GM19023 (cell line): ENCODE data around the gene NYNRIN.
"Not testable (repeated sequence)": the region's sequence is repeated elsewhere in the genome, so short reads cannot be mapped to it uniquely, and the experiment has no call there.

Experiments used
- ATAC-seq: cut with Tn5 transposase; IDR thresholded peaks from one replicate; pipeline ENCODE4 v1.9.1; 2021; ENCODE audit warnings: mild to moderate bottlenecking, moderate library complexity; ENCODE audit not compliant: unreplicated experiment

The NYNRIN gene

DNA sequence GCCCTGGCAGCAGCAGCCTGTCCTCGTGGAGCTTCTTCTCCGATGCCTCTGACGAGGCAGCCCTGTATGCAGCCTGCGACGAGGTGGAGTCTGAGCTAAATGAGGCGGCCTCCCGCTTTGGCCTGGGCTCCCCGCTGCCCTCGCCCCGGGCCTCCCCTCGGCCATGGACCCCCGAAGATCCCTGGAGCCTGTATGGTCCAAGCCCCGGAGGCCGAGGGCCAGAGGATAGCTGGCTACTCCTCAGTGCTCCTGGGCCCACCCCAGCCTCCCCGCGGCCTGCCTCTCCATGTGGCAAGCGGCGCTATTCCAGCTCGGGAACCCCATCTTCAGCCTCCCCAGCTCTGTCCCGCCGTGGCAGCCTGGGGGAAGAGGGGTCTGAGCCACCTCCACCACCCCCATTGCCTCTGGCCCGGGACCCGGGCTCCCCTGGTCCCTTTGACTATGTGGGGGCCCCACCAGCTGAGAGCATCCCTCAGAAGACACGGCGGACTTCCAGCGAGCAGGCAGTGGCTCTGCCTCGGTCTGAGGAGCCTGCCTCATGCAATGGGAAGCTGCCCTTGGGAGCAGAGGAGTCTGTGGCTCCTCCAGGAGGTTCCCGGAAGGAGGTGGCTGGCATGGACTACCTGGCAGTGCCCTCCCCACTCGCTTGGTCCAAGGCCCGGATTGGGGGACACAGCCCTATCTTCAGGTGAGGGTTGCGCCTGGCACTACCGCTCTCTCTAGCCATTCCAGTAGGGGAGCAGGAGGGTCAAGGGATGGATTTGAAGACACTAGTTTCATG, 28.7 kb upstream of the NYNRIN start:
- ATAC-seq: no peak

DNA sequence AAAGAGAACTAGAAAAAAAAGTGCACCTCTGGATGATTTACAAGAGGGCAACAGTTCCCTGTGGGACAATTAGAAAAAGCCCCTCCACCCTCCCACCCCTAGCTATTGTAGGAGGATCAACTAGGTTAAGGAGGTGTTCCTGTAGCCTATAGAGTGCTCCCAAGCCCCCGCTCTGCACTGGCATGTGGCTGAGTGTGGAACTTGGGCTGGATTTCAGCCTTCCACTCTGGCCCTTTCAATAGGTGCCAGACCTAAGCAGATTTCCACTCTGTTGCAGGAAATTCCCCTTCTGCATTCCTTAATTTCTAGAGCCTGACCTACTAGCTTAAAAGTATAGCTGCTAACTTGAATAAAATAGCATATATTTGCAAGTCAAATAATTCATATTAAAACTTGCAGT, 28.1 kb upstream of the NYNRIN start:
- no peak for ATAC-seq

DNA sequence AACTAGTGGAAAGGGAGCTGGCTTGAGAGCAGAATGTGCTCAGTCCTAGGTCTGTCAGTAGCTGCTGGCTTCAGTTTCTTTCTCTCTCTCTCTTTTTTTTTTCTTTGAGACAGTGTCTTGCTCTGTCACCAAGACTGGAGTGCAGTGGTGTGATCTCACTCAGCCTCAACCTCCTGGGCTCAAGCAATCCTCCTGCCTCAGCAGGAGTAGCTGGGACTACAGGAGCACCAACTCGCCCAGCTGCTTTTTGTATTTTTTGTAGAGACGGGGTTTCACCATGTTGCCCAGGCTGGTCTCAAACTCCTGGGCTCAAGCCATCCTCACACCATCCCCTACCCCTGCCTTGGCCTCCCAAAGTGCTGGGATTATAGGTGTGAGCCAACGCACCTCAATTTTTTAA, 27.2 kb upstream of the NYNRIN start:
- ATAC-seq: not testable (repeated sequence)

DNA sequence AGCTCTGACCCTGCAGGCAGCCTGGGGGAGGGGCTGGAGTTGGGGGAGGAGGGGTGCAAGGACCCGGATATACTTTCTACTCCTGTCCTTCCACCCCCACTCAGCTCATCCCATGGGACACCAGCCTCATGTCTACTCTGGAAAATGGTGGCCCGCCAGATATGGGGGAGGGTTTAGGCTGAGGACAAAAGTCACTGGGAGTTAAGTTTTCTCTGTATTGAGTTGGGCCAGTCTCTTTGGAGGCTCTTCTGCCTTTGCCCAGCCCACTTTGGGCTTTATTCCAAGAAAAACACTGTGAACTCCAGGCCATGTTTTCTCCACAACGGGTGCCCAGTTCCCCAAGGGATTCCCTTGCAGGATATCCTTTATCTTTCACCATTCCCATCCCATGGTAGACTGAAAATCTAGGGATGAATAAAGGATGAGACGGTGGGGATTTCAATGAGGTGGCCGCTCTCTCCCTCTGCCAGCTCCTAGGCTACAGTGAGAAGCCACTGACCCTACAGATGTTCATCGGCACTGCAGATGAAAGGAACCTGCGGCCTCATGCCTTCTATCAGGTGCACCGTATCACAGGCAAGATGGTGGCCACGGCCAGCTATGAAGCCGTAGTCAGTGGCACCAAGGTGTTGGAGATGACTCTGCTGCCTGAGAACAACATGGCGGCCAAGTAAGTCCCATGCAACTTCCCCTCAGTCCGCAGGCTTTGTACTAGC, 25.9 kb upstream of the NYNRIN start:
- ATAC-seq: no peak

DNA sequence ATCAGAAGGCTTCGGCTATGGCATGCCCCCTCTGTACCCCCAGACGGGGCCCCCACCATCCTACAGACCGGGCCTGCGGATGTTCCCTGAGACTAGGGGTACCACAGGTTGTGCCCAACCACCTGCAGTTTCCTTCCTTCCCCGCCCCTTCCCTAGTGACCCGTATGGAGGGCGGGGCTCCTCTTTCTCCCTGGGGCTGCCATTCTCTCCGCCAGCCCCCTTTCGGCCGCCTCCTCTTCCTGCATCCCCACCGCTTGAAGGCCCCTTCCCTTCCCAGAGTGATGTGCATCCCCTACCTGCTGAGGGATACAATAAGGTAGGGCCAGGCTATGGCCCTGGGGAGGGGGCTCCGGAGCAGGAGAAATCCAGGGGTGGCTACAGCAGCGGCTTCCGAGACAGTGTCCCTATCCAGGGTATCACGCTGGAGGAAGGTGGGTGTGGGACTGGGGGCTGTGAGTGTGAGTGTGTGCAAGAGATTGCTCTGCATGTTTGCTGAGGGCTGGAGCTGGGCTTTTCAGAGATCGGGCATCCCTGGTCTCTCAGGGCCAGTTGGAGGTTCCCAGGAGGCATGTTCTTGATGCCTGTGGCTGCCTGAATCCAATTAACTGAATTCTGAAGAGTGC, 22.2 kb upstream of the NYNRIN start:
- ATAC-seq: no peak

DNA sequence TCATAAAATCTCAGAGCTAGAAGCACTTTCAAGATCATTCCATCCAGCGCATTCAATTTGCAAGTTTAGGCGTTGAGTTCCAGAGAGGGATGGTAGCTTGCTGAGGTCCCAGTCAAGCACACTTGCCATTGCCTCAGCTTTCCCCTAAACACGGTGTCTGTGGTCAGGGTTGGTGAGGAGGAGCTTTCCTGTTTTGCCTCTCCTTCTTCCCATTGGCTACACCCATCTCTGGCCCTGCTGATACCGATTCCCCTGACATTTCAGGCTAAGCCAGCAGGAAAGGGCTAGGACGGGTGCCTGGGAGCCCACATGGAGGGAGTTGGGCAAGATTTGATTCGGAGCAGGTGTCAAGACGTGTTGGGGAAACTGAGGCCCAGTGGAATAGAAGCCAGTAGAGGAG, 21.7 kb upstream of the NYNRIN start:
- no peak for ATAC-seq

DNA sequence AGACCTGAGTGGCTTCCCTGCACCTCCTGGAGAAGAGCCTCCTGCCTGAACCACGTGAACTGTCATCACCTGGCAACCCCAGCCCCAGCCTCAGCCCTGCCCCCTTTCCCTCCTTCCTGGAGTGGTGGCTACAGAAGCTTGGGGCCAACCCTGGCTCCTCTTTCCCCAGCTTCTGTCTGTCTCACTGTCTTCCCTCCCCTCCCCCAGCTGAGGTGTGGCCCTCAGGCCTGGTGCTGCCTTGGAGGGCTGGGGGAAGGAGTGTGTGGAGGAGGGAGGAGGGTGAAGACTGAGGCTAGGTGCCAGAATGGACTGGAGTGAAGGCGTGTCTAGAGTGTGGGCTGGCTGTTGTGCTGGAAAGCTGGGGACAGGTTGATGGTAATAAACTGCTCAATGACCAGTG, 21.1 kb upstream of the NYNRIN start:
- ATAC-seq: no peak

DNA sequence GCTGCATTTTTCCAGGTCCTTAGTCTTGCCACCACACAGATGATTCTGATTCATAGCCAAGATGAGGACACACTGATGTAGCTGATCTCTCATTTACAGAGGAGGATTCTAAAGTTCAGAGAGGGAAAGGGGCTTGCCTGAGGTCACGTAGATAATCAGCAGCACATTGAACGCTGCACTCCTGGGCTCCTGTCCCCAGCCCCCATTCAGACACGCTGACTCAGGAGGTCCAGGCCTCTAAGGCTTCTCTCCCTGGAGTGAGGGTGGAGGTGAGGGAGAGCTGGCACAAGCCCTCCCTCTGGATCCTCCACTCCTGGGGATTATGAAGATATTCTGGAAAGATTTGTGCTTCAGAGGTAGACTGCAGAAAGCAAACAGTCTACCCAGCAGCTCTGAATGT, 20.5 kb upstream of the NYNRIN start:
- no peak for ATAC-seq

DNA sequence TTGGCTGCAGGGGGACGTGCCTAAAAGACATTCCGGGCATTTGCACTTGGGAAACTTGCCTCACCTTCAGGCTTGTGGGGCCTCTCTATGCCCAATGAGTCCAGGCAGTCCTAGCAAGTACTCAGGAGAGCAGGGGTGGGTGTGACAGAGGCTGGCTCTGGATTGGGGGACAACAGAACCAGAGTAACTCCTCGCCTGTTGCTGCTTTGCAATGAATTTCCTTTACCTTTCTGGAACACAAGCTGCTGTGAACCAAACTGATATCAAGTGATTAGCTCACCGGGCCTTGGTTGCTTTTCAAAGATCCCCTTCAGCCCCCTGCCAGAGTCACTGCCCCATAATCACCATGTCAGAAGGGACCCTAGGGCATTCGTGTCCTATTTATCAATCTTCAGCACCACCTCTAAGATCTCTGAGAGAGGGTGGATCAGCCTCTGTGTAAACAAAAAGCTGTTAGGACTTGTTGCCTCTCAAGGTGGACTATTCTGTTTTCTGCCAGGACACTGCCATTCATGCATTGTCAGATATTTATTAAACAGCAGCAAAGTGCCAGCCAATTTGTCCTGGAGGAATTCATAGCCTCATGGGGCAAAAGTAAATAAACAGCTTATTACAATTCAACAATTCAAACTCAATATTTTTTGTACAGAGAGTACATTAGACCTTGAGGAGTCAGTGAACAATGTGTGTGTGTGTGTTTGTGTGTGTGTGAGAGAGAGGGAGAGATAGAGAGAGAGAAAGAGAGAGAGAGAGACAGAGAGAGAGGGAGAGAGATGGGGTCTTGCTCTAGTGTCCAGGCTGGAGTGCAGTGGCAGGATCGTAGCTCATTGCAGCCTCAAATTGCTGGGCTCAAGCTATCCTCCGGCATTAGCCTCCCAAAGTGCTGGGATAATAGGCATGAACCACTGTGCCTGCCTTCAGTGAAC, 19.6 kb upstream of the NYNRIN start:
- no peak for ATAC-seq

DNA sequence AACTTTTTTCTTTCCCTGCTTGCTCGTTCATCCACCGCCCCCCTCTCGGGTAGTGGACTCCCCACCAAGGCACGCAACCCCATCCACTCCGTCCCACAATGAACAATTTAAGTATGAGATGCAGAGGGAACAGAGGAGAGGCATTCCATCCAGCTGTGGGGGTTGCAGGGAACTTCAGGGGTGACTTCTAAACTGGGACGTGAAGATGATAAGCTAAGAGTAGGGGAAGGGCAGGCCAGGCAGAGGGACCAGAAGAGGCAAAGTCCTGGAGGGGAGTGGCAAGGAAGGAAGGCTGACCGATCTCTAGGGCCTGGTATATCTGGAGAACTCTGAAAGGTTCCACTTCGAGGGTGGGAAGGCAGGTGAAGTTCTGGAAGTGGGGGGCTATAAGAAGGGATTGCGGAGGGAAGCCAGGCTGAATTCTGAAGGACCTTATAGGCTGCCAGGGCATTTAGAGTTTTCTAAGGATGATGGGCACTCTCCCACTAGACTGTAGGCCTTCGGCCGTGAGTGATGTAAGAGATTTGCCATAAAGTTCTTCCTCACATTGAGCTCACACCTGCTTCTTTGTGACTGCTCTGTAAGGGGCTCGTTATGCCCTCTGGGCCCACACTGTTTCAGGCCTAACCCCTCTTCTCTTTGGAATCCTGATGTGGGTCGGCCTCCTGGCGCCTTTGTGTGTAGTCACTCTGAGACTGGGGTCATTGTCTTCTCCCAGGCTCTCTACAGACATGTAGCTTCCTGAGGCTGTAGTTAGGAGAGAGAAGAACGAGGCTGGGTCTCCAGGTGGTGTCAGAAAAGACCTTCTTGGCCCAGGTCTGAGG, 18.7 kb upstream of the NYNRIN start:
- no peak for ATAC-seq

DNA sequence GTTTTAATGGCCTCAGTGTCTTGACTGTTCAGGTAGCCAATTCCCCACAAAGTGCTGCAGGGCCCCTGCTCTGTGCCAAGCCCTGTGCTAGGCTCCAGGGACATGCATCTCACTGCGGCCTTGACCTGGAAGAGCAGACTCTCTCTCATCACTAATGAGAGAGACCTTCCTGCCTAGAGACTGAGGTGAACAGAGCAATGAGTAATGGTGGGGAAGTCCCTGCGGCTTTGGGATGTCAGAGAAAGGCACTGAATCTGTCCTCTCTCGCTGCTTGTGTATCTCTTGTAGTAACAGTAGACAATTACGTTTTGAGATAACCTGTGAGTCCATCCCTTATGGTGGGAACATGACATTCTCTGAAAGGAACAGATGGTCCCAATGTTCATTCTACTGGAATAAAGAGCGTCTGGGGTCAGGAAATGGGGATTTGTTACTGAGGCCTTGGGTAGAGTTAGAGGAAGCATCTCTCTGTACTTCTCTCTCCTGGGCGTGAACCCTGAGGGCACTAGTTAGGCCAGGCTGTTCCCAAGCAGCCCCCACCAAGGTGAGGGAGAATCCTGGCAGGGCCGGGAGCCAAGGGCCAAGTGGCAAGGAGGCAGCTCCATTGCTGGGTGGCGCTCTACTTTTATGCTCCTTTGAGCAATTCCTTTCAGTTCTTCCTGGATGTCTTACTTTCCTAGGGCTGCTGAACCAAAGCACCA, 17.3 kb upstream of the NYNRIN start:
- no peak for ATAC-seq

DNA sequence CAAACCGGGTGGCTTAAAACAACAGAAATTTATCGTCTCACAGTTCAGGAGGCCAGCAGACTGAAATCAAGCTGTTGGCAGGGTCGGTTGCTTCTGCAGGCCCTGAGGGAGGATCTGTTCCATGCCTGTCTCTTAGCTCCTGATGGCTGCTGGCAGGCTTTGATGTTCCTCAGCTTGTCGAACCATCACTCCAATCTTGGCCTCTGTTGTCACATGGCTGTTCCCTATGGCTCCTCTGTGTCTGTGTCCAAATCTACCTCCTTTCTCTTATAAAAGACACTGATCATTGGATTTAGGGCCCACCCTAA, 16.8 kb upstream of the NYNRIN start:
- no peak for ATAC-seq

DNA sequence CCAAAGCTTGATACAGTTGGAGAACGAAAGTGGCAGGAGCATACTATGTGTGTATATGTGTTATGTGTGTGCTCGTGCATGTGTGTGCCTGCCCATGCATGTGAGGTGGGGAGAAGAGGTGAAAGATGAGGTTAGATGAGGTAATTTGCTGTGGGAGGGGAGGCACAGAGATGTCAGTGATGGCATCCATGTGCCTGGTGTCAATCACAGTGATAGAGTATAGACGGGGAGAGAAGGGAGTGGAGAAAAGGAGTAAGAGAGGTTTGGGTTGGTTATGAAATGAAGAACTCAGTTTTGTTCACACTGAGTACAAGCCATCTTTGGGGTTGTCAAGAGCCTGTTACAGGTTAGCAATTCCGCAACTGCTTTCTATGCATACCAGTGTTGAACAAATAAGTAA, 14.6 kb upstream of the NYNRIN start:
- no peak for ATAC-seq

DNA sequence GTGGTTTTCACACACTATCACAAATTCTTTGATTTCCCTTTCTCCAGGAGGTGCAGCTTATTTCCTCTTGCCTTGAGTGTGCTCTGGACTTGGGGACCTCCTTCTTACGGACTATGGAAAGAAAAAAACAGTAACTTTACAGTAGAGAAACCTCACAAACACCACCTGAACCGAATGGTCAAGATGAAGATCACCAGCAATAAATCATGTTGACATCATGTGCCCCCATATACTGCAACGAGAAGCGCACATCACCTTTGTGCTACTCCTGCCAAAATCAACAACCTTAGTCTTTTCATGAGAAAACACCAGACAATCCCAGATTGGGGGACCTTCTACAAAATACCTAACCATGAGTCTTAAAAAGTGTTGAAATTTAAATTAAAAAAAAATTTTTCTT, 13.3 kb upstream of the NYNRIN start:
- ATAC-seq: no peak

DNA sequence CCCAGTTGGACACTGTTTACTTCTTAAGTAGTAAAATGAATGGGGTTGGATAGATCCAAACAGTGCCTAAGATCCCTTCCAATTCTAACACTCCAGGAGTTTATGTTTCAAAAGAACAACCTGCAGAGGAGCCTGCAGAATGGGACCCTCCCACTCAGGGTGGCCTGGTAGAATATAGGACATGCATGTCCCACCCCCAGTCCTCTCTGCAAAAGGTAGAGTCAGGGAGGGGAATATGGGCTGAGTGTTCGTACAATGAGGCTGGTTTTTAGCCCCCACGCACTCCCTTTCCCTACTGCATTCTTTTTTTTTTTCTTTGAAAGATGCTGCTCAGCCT, 11.8 kb upstream of the NYNRIN start:
- no peak for ATAC-seq

DNA sequence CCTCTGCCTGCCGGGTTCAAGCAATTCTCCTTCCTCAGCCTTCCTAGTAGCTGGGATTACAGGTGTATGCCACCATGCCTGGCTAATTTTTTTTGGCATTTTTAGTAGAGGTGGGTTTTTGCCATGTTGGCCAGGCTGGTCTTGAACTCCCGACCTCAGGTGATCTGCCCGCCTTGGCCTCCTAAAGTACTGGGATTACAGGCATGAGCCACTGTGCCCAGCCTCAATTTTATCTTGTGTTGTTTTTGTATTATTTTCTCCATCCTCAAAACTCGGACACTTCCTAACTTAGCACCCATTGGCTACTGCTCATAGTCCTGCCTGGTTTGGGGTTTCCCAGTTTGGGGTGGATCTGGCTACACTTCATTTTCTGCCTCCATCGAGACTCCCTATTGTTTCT, 11.2 kb upstream of the NYNRIN start:
- not testable (repeated sequence) for ATAC-seq

DNA sequence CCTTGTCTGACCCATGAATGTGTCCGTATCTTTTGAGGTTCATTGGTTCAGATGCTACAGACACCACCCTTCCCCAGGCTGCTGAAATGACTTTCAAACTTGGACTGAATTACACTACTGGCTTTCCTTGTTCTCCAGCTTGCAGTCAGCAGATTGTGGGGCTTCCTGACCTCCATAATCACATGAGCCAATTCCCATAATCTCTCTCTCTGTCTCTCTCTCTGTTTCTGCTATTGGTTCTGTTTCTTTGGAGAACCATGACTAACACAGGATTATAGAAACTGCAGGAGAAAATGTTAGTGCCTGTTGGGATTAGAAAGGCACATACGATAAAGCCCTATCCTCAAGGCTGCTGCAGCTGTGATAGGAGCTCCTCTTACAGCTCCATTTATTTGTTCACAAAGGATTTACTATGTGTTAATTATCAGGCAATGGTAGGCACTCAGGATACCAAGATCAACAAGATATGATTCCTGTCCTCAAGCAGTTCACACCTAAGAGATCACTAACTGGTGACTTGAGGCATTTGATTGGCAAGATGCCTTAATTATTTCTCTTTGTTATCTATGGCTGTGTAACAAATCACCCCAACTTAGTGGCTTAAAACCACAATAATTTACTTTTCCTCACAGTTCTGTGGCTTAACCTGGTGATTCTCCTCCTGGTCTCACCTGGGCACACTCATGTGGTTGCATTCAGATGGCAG, 10.2 kb upstream of the NYNRIN start:
- no peak for ATAC-seq

DNA sequence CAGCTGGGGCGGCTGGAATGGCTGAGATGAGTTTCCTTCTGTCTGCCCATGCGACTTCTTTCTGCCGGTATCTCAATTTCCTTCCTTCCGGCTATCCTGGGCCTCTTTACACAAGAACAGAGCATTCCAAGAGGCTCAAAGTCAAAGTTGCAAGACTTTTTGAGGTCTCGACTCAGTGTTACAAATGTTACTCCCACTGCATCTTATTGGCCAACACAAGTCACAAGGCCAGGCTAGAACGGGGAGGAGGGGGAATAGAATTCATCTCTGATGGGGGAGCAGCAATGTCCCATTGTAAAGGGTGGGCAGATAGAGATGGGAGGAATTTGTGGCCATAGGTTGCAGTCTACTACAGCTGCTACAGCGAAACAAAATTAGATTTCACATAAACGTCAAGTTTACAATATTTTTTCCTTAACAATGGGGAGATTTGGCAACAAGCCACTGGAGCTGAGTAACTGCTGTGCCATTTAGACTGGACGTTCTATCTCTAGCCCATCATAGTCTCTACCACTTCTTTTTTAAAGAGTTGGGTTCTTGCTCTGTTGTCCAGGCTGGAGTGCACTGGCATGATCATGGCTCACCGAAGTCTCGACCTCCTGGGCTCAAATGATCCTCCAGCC, 9.5 kb upstream of the NYNRIN start:
- no peak for ATAC-seq
